OCI-LY3 (cell line): ENCODE data around the gene APOO.

ENCODE experiments used
- EZH2phosphoT487 ChIP-seq: fragments of 200-600 bp; shearing (Covaris generic); IDR thresholded peaks from 2 replicates; pipeline ENCODE4 v1.6.1; 2018; ENCODE audit warnings: antibody characterized with exemption, mixed run types, low read depth
- TF ChIP-seq, protein P1 (sequence below): fragments of 200-600, 300-600 bp; sonication (generic); IDR thresholded peaks from 2 replicates; pipeline ENCODE4 v1.5.1; 2014; ENCODE audit warnings: antibody characterized with exemption, low read length, low read depth

DNA sequence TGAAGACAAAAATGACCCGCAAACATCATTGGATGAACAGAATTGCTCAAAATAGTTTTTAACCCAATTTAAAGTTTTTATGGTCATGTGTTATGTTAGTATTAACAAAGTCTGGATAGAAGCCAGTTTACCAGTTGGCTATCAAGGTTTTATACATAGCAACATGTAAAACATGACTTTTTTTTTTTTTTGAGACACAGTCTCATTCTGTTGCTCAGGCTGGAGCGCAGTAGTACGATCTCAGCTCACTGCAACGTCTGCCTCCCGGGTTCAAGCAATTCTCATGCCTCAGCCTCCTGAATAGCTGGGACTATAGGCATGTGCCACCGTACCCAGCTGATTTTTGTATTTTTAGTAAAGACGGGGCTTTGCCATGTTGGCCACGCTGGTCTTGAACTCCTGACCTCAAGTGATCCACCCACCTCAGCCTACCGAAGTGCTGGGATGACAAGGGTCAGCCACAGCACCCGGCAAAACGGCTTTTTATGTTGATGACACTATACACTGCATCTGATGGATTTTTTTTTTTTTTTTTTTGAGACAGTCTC, 121.4 kb downstream of the APOO start:
- TF ChIP-seq, protein P1, sequence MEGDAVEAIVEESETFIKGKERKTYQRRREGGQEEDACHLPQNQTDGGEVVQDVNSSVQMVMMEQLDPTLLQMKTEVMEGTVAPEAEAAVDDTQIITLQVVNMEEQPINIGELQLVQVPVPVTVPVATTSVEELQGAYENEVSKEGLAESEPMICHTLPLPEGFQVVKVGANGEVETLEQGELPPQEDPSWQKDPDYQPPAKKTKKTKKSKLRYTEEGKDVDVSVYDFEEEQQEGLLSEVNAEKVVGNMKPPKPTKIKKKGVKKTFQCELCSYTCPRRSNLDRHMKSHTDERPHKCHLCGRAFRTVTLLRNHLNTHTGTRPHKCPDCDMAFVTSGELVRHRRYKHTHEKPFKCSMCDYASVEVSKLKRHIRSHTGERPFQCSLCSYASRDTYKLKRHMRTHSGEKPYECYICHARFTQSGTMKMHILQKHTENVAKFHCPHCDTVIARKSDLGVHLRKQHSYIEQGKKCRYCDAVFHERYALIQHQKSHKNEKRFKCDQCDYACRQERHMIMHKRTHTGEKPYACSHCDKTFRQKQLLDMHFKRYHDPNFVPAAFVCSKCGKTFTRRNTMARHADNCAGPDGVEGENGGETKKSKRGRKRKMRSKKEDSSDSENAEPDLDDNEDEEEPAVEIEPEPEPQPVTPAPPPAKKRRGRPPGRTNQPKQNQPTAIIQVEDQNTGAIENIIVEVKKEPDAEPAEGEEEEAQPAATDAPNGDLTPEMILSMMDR, result no peak
- no peak for TF ChIP-seq EZH2phosphoT487
